HEK293 (cell line): ENCODE data around the gene CCDC184.

ENCODE experiments used
- ZNF202 ChIP-seq: fragments of 450-650 bp; formaldehyde crosslinking; IDR thresholded peaks from 2 replicates; pipeline ENCODE4 v1.5.1; 2016; ENCODE audit warnings: missing biosample characterization, missing genetic modification characterization, borderline replicate concordance
- ZXDB ChIP-seq: fragments of 450-650 bp; formaldehyde crosslinking; IDR thresholded peaks from 2 replicates; pipeline ENCODE4 v1.5.1; 2016; ENCODE audit warnings: missing biosample characterization, missing genetic modification characterization

CCDC184 gene

DNA sequence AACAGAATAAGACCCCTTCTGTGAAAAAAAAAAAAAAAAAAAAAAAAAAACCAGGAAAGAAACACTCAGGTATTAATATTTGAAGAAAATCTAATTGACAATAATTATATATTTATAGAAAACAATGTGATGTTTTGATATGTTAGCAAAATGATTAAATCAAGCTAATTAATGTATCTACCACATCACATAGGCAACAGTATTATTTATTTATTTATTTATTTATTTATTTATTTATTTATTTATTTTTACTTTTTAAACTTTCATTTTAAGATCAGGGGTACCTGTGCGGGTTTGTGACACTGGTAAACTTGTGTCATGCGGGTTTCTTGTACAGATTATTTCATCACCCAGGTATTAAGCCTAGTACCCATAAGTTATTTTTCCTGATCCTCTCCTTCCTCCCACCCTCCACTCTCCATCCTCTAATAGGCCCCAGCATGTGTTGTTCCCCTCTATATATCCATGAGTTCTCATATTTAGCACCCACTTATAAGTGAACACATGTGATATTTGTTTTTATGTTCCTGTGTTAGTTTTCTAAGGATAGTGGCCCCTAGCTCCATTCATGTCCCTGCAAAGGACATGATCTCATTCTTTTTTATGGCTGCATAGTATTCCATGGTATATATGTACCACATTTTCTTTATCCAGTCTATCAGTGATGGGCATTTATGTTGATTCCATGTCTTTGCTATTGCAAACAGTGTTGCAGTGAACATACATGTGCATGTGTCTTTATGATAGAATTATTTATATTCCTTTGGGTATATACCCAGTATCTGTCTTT is 47.9 kb downstream of the CCDC184 start (continued):
- TF ChIP-seq ZNF202 (0 out of 2 replicates have a peak, but pooled peaks have one; percentile 67), ZXDB (tag by site-specific recombination) (peak; percentile 51)
- TF ChIP-seq, all 188 proteins: peak for 24; not testable (repeated sequence) for 164
